A673 (cell line): ENCODE results near the gene LRP1-AS. TPM values are rescaled to one million over a fixed set of nuclear protein-coding genes. Genes with fewer than 3 reads are reported as not detected.

Source experiments
- BruUV-seq: library from RNA; stranded (reverse); fragments of 400-500 nt; replicated peaks from 2 replicates; lab custom pipeline; 2021; lab: Mats Ljungman, UMichigan
- CTCF ChIA-PET: fragments of 300-600 bp; sonication (Branson Sonifier 250); formaldehyde crosslinking; loops from one replicate; lab custom pipeline; 2022; ENCODE audit warnings: antibody characterized with exemption; lab: Charles Lee
- POLR2A ChIA-PET: fragments of 300-600 bp; sonication (Branson Sonifier 250); formaldehyde crosslinking; loops from one replicate; lab custom pipeline; 2022; ENCODE audit warnings: antibody characterized with exemption; ENCODE audit not compliant: low non-redundant PET; lab: Charles Lee
- DNase-seq: peaks from one replicate; pipeline ENCODE4 v3.0.0-alpha.2; 2015; ENCODE audit warnings: low spot score
- H3K27ac ChIP-seq: fragments of 200-600 bp; sonication (generic); 2 replicates; pipeline ENCODE4 v1.5.1; 2016; ENCODE audit warnings: mixed run types, low read depth, mild to moderate bottlenecking, mixed read lengths, antibody characterized with exemption, low read length; ENCODE audit not compliant: poor library complexity, severe bottlenecking
- H3K27me3 ChIP-seq: fragments of 200-600 bp; sonication (generic); replicated peaks from 2 replicates; pipeline ENCODE4 v1.6.1; 2017; ENCODE audit warnings: mixed run types, low read depth, mild to moderate bottlenecking, mixed read lengths, antibody characterized with exemption, low read length; ENCODE audit not compliant: insufficient read depth, poor library complexity
- H3K36me3 ChIP-seq: fragments of 200-600 bp; sonication (generic); 2 replicates; pipeline ENCODE4 v1.6.1; 2016; ENCODE audit warnings: mixed run types, mild to moderate bottlenecking, mixed read lengths, antibody characterized with exemption, low read length; ENCODE audit not compliant: insufficient read depth, poor library complexity, severe bottlenecking
- H3K4me1 ChIP-seq: fragments of 200-600 bp; sonication (generic); 2 replicates; pipeline ENCODE4 v1.6.1; 2017; ENCODE audit warnings: mixed run types, mild to moderate bottlenecking, mixed read lengths, antibody characterized with exemption, low read length; ENCODE audit not compliant: insufficient read depth, poor library complexity, severe bottlenecking
- H3K4me3 ChIP-seq: fragments of 200-600 bp; sonication (generic); 2 replicates; pipeline ENCODE4 v1.5.1; 2016; ENCODE audit warnings: low read depth, mixed run types, mild to moderate bottlenecking, mixed read lengths, low read length; ENCODE audit not compliant: poor library complexity, severe bottlenecking
- H3K9me3 ChIP-seq: fragments of 200-600 bp; sonication (generic); 2 replicates; pipeline ENCODE4 v1.6.1; 2016; ENCODE audit warnings: mixed run types, low read depth, mild to moderate bottlenecking, mixed read lengths, antibody characterized with exemption, low read length; ENCODE audit not compliant: poor library complexity, severe bottlenecking
- CTCF ChIP-seq: fragments of 300-800, 200-600 bp; sonication (generic); conservative IDR thresholded peaks from 2 replicates; pipeline ENCODE4 v1.5.1; 2017; ENCODE audit warnings: low read depth, mild to moderate bottlenecking, antibody characterized with exemption, low read length, moderate library complexity, mixed read lengths
- EZH2 ChIP-seq: fragments of 200-600 bp; sonication (generic); IDR thresholded peaks from 2 replicates; pipeline ENCODE4 v1.6.1; 2017; ENCODE audit warnings: borderline replicate concordance, low read depth, mild to moderate bottlenecking, mixed read lengths, antibody characterized with exemption, low read length; ENCODE audit not compliant: poor library complexity, severe bottlenecking
- intact Hi-C: fragments of 100-400 bp; cut with micrococcal nuclease; formaldehyde crosslinking; loops from one replicate; pipeline ENCODE4 v1.10.0; 2022; ENCODE audit not compliant: unreplicated experiment
- total RNA-seq: library from RNA; stranded (reverse); gene quantifications from 2 replicates; pipeline ENCODE4 v1.2.3, GENCODE V29; 2021

Gene LRP1-AS
- total RNA-seq, 1 experiment from 2014 or later = not detected

DNA sequence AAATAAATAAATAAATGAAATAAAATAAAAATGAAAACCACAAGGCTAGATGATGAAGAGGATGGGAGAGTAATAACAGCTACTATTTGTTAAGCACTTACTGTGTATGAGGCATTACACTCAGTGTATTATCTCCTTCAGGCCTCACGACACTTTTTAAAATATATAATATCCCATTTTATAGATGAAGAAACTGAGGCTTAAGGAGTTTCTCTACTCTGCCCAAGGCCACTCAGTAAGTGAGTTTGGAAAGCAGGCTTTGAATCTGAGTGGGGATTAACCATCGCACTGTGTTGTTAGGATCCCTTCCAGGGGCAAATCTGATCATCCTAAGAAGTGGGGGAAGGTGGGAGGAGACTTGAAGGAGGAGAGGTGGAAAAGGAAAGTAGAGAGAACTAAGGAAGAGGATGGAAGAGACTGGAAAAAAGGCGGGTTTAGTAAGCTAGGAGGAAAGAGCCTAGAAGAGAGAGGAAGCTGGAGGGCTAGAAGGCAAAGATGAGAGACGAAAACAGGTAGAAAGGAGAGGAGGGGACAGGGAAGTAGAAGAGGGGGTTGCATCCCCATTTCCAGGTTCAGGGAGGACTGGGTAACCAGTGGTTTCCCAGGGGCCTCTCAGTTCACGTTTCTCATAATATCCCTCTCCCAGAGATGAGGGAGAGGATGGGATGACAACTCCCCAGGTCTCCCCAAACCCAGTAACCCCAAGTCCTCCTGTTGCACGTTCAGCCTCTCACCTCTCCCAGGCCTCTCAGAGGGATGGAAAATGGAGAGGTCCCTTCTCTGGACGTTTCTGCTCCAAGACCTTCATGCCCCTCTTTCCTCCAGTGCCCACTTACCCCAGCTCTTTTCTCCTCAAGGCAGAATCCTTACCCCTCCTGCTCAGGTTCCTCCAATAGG, 38.0 kb downstream of the LRP1-AS start:
- Histone ChIP-seq H3K36me3 (peaks cover 25% of the 10 kb centered on the region), H3K9me3 (no peaks in the 10 kb centered on the region), H3K4me3 (peak overlapping the region; percentile 51), H3K27me3 (no peaks in the 10 kb centered on the region), H3K4me1 (peaks cover 22% of the 10 kb centered on the region), H3K27ac (peak overlapping the region; percentile 90)
- ChIA-PET POLR2A (no interaction called here), CTCF (interaction anchor here (3.5 kb wide), 1 partner anchor 41 kb away, joined by 87 read pairs; no protein-coding TSS in a partner anchor)
- intact Hi-C loops = loop anchor here (2.0 to 5.0 kb wide), 3 partner anchors 15 to 597 kb away; no protein-coding TSS in a partner anchor
- no TSS peak for BruUV-seq
- DNase-seq = no peak
- TF ChIP-seq CTCF = no peak
- no peak for TF ChIP-seq EZH2

DNA sequence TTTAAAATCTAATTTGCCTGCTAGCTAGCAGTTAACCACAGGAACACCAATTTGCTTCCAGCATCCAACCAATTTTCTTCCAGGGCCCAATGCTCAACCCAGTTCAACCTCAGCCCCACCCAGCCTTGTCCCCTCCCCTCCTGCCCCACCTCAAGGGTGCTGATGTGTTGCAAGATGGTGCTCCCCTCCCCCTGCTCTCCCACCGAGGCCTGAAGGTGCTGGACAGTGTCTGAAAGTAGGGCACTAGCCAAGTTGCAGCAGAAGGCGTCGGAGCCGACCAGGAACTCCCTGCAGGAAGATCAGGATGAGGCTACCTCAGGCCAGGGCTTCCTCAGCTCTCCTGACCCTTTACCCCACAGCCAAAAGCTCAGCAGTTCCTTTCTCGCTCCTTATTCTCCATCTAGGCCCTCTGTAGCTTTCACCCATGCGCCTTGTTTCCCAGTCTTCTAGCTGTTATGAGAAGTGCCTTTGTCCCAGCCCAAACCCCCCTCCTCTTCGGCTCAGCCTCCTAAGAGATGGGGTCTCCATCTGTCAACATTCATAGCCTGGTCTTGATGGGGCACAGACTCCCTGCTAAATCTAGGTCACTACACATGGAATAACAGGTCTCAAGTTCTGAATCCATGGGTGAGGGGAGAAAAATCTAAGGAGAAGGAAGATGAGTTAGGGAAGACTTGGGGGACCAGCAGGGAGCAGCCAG, 39.8 kb downstream of the LRP1-AS start:
- H3K9me3 ChIP-seq = no peaks in the 10 kb centered on the region
- peaks cover 20% of the 10 kb centered on the region for H3K4me1 ChIP-seq
- no peak overlapping the region for H3K4me3 ChIP-seq
- ChIA-PET POLR2A (no interaction called here), CTCF (no interaction called here)
- no peaks in the 10 kb centered on the region for H3K27me3 ChIP-seq
- intact Hi-C loops = no loop called here
- BruUV-seq = no TSS peak
- H3K27ac ChIP-seq = no peak overlapping the region
- H3K36me3 ChIP-seq = peaks cover 25% of the 10 kb centered on the region
- TF ChIP-seq CTCF (no peak), EZH2 (no peak)
- DNase-seq = no peak

GRCh38 chr12:57106021-57106708, 41.3 kb downstream of the LRP1-AS start:
- ChIA-PET POLR2A (no interaction called here), CTCF (no interaction called here)
- Histone ChIP-seq H3K27ac (no peak overlapping the region), H3K27me3 (no peaks in the 10 kb centered on the region), H3K4me3 (no peak overlapping the region), H3K9me3 (no peaks in the 10 kb centered on the region), H3K36me3 (peaks cover 32% of the 10 kb centered on the region), H3K4me1 (peaks cover 14% of the 10 kb centered on the region)
- no peak for DNase-seq
- TF ChIP-seq EZH2 (no peak), CTCF (no peak)
- no TSS peak for BruUV-seq
- intact Hi-C loops = no loop called here
